G401.6 (cell line): Measurements from ENCODE around the gene RSPH9.

ENCODE experiments used
- FAIRE-seq: peaks from 2 replicates; lab custom pipeline; 2012; peaks lifted over from hg19 to GRCh38; lab: Jason Lieb, UNC

RSPH9 gene

DNA sequence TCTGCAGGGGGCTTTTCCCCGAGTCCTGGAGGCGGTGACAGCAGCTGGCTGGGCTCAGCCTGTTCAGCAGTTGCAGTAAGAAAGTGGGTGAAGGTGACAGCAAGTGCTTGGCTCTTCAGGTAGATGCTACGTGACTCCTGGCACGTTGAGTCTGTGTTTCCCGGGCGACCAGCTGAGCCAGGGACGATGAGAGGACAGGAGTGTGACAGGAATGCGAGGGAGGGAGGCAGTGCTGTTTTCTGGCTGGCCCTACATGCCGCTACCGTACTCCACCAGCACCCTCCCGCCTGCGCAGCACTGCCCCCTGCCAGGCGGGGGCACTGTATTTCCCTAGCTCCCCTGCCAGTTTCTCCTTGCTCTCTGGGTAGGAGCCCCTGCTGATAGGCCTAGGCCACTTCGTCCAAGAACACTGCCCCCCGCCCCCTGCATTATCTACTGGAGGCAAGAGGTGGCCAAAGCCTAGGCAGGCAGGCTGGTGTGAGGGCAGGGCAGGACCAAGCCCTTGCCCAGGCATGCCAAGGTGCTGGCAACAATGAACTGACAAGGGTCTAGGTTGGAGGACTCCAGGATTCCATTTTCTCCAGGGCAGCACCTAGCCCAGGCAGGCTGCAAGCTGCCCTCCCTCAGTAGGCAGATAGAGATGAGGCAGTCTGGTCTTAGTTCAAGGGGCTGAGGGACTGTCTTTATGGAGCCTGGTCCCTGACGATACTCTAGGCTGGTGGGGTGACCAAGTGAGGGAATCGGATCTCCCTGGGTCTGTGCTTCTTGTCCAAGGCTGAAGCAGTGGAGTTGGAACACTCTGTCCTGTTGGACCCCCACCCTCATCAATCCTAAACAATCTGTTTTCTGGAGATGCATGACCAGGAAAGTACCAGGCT lies 23.6 kb downstream of the RSPH9 start:
- FAIRE-seq = no peak

DNA sequence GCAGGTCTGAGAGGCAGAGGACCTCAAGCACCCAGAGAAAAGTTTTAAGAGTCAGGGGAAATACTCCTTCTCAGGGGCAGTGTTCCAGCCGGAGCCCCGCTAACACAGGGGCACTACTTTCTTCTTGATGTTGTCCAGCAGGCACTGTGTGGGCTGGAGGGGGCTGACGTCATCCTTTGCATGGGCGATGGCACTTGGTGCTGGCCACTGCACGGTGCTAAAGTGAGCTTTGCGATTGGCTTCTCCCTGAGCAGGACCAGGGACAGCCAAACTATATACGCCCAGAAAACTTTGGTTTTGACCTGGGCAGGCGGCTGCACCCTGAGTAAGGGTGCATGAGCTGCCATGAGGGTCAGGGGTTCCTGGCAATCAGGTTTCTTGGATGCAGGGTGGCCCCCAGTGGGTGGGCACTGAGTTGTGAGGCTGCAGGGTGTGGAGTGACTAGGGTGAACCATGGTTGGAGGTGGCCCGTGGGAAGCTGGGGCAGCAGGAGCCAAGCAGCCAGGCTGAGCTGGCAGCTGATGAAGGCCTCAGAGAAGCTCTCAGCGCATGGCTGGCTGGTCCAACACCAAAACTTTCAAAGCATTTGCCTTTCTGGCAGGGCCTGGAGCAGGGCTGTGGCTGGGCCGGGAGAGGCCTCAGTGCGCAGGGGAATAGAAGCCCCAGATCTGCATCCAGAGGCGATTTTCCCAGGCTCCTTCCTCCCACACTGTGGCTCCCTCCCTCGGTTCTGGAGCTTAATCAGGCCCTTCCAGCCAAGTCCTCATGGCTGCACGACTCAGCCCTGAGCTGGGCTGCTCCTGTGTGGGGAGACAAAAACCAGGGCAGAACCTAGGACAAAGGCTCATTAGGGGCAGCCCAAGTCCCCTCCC lies 24.4 kb downstream of the RSPH9 start:
- no peak for FAIRE-seq

DNA sequence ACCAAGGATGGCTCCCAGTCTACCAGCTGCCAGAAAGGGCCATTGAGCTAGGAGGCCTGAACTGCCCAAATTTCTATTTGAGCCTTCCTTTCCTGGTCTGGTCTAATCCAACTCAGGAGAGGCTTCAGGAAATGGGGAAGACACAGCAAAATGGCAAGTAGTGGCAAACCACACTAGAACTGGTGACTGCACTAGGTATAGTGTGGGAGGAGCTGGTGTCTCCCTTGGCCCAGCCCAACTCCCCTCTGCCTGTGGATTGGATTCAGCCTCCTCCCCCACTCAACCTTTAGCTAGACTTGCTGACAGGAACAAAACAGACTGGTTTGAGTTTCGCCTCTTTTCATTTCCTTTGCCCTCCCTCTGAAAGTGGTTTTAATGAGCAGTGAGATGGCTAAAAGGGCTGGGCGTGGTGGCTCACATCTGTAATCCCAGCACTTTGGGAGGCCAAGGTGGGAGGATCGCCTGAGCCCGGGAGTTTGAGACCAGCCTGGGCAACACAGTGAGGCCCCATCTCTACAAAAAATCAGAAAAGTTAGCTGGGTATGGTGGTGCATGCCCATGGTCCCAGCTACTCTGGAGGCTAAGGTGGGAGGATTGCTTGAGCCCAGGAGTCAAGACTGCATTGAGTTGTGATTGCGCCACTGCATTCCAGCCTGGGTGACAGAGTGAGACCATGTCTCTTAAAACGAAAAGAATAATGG lies 25.2 kb downstream of the RSPH9 start:
- FAIRE-seq = no peak

DNA sequence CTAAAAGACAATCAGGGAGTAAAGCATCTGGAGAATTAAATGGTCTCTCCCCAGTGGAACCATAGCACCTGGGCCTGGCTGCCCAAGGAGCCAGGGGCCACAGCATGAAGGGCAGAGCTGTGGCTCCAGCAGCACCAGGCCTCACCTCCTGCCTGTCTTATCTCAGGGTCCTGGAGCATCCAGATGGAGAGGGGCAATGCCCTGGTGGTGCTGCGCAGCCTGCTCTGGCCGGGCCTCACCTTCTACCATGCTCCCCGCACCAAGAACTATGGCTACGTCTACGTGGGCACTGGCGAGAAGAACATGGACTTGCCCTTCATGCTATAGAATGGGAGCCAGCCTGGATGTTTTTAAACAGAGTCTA lies 25.8 kb downstream of the RSPH9 start:
- FAIRE-seq = no peak

DNA sequence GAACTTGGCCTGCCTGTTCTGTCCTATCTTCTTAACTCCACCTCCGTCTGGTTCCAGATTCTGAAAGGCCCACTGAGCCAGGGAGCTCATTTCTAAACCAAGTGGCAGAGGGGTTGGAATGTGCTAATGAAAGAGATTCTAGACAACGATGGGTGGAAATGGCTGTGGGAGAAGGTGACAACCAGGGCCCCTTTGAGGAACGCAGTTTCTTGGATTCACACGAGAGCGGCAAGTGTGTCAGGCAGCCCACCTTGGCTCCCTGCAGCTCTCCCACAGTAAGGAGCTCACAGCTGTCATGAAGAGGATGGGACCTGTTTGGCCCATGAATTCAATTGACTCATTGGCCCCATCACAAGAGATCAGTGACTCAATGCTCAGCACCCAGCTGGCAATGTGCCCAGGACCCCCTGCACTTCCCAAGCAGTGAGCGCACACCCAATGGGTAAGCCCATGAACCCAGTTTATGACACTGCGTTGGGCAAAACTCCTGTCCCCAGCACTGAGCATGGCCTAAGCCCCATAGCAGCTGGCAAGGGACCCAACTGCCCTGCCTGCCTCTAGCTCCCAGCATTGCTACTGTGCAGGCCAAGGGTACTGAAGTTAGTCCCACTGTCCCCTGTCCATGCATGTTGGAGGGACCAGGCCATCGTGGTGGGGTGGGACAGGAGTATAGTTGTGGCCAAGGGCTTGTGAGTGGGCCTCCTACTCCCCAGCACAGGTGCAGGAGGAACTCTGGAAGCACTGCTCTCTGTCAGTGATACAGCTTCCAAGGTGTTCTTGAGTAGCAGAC lies 26.4 kb downstream of the RSPH9 start:
- FAIRE-seq = no peak

DNA sequence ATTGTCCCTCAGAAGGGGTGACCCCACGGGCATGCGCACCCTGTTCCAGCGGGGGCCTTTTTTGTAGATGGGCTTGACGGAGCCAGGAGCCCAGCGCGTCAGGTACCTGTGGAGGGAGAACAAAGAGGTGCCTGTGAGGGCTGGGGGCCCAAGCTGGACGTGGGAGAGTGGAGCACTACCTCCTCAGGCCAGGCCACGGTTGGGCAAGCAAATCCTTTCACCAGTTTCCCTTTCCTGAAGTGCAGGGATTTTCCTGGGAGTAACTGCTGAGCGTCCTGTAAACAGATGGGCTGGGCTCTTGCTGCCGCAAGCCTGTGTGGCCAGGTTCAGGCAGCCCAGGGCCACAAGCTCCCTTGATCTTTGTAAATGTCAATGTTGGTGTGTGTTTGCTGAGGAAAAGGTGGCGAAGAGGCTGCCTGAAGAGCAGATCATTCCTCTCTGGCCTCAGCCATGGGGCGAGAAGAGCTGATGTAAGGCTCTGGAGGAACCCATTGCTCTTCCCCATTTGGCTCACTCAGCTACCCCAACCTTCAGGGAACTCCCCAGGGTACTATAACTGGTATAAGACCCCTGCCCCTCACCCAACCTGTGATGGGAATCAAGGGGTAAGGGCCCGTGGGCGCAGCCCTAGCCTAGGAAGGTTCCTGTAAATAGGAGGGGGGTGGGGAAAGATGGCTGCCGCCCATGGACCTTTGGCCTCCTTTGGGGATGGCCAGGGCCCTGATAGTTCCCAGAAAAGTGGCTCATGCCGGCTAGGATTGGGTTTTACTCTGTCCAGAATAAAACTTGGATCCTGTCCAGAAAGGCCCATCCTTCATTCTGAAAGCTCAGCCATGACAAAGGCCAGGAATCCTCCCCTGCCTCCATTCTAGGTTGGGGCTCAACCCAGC lies 27.2 kb downstream of the RSPH9 start:
- FAIRE-seq = no peak

DNA sequence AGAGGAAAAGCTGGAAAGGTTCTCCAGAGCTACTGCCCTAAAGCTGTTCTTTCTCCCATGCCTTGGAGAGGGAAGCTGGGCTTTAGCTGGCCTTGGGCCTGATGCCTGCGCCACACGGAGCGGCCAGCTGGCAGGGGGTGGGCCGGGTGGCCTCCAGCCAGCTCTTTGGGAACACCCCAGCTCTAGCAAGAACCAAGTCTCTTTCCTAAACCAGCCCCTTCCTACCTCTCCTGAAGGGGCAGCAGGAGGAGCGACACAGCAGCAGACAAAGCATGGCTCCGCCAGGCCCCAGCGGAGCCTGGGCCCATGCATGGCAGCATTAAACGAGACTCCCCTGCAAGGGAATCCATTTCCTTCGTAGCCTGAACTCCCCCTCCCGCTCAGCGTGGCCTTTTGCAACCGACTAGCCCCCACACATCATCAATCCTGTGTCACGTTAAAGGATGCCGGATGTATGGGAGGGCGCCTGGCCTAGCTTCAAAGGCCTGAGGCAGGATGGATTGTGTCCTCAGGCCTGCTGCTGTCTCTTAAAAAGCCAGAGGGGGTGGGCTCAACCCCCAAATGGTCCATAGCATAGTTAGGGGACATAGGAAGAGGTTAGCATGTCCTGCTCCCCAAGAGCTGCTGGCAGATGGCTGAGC lies 28.7 kb downstream of the RSPH9 start:
- FAIRE-seq = no peak

DNA sequence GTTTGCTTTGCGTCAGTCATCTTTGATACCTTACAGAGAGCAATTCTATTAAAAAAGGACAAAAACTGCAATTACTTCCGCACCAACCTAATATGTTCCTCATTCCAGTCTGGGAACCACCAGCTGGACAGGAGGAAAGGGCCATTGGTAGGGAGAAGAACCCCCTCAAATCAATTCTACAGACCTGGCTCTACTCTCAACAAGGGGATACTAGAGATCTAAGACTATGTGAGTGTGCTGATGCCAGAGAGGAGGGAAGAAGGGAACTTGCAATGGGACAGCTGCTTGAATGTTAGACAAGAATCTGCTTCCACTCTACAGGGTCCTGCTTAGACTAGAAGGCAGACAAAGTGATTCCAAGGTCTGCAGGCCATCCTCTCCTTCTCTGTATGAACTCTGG lies 29.5 kb downstream of the RSPH9 start:
- no peak for FAIRE-seq

DNA sequence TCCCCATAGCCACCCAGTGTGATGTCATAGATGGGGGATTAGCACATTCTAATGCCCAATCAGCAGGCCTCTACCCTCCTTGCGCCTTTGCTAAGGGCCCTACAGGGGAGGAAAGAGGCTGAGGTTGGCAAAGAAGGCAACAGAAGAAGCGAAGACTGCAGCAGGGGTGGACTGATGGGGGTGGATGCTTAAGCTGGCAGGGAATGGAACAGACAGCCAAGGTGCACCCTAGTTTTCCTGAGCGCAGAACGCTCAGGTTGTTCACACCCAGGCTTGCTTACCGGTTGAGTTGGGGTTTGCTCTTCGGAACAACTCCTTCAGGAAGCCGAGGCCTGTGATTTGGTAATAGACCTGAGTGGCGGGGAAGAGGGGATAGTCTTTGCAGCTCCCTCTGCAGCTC lies 30.1 kb downstream of the RSPH9 start:
- FAIRE-seq = no peak

DNA sequence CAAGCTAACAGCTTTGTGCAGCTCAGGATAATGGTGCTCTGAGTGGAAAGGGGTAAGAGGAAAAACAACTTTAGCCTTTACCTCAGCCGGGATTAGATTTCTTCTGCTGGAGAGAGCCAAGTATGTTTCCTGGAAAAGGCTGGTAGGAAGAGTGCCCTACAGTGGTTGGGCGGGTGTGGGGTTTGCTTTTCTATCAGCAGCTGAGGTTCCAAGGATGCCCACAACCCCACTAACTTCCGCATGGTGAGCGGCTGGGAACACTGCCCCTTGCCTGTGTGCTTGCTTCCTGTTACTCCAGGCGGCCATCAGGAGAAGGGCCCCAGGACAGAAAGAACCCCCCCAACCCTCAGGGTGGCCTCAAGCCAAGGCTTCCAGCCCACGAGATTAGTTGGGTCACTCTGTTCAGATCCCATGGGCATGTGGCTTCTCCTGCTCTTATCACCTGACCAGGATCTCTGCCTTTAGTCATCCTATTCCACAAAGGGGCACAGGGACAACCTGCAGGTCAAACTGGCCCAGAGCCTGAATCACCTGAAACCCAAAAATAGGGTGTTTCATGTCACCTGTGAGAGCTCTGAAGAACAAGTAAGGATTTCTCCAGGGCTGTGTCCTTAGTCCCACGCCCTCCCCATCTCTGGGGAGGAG lies 32.2 kb downstream of the RSPH9 start:
- no peak for FAIRE-seq

DNA sequence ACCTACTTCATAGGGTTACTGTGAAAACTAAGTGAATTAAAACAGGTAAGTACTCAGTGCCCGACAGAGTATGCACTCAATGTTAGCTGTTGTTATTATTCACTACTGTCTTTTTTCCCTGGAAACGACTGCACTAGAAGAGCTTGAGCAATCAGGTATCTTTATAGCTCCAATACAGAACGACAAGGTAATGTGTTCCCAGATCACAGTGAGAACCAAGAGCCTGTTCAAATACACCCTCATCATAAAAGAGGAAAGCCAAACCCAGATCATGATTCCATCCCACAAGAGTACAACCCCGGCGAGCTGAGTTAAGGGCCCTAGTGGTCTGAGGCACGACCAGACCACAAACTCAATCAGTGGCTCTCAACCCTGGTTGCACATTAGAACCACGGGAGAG lies 32.9 kb downstream of the RSPH9 start:
- FAIRE-seq = no peak

DNA sequence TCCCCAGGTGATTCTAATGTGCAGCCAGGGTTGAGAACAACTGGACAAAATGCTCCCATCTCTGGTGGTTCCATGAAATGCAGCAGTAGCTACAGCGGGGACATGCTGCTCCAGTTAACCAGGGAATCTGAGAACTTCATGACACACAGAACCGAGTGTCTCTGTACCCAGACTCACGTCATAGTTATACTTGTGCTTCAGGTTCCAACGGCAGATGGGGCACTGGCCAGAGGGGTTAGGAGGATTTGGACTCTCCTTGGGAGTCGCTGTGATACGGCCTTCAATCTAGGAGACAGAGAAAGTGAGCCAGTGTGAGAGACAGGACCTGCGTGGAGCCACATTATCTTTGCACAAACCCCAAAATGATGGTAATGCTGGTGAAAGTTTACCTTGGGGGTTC lies 33.5 kb downstream of the RSPH9 start:
- FAIRE-seq = no peak

DNA sequence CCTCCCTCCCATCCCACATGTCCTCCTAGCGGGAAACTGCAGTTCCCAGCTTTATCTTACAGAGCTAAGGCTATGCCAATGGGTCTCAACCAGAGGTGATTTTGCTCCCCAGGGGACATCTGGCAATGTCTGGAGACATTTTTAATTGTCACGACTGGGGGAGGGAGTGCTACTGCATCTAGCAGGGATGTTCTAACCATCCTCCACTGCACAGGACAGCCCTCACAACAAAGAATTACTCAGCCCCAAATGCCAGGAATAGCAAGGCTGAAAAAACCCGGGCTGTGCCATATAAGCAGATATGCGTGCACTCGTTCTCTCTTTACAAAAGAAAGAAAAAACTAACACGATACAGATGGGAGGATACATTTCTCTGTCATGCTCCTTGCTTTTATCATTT lies 34.2 kb downstream of the RSPH9 start:
- no peak for FAIRE-seq

DNA sequence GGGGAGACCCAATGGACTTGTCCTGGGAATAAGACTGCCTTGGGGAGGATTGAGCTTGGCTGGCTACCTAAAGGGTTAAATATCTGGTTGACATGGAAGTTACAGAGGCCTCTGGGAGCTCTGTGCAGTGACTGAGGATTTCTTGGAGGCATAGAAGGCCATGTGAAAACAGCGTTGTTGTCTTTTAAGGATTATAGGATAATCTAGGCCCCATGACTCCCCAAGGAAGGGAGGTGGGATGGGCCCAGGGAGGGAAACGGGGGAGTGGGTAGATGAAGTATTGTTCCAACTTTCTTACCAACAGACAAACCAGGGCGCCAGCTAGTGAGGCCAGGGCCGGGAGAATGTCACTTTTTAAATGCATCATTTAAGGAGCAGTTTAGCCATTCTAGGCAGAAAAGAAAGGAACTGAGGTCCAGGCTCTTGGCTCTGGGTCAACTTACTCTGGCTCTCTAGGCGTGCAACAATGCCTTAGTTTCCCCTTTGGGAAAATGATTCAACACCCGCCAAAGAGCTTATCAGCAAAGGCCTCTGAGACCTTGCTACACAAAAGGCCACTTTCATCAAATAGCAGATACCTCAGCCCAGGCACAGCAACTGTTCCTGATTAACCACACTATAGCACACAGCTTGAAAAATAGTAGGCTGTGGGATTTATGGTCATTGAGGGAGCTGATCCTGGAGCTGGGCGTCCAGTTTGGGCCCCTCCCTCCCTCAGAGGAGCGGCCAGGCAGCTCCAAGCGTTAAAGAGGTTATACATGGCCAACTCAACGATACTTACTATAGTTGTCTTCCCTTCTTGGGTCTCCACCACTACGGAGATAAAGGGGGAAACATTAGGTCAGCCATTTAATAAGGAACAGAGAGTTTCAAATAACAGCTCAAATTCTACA lies 35.7 kb downstream of the RSPH9 start:
- FAIRE-seq = no peak

DNA sequence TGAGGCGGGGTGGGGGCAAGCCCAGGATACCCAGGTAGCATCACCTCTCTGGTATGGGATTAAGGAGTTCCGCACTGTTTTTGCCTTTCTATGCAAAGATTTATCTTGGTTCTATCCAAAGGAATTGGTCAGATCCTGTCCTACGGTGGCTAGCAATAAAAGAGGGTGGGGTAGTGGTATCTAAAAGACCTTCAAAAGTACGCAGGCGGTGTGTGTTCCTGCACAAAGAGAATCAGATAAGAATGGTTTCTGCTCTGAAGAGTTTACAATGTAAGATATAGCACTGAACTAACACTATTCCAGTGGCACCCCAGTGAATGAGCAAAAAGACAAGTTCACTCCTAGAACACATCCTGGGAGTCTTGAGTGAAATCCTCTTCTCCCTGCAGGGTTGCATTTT lies 36.5 kb downstream of the RSPH9 start:
- FAIRE-seq = no peak

DNA sequence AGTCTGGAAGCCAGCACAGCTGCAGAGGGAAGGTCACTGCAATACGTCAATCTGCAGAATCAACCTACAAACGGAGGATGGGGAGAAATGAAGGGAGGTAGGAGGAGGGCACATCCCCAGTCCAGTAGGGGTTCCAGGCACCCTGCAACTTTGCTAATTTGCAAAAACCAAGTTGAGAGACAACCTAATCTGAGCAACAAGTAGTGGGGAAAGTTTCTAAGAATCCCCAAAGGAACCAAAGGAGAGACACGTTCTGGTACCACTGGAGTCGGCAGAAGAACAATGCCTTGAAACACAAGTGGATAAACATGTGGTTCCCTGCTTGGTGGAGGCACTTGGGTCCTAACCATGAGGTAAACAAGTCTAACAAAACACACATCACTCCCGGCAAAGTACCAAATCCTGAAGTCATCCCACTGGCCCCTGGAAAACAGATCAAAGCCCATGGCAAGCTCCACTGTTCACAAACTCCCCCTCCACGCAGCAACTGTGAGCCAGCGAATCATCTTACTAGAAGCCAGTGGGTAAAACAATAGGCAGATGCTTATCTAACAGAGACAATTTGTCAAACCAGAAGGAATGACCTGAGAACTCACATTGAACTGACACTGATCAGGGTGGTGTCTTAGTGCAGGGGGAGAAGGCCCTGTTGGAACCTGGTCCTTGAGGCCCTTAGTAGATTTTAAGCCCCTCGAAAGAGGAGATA lies 38.0 kb downstream of the RSPH9 start:
- FAIRE-seq = no peak

DNA sequence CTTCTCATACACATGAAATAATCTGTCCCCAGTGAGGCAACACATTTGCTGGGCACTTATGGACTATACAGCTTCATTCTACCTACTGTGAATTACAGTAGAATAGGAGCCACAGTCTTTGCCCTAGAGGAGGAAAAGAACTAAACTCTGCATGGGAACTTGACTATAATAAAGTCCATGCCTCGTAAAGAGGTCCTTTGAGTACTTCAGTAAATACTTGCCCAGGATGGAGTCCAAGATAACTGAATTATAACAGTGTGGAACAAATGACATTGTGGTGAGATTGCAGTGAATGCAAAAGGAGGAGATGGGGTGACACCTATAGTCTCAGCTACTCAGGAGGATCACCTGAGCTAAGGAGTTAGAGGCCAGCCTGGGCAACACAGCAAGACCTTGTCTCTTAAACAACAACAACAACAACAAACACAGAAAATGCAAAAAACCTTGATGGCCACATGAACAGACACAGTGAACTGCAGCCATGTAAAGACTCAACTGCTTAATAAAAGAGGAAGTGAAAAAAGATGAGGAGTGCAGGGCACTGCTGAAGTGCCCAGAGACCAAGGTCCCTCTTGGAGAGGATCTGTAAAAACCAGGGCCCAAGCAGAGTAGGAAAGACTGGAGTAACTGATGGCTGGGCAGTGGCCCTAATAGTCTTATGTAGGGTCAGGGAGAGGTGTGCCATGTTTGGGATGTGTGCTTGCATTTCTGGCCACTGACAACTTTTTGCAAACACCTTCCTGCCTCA lies 39.0 kb downstream of the RSPH9 start:
- no peak for FAIRE-seq

DNA sequence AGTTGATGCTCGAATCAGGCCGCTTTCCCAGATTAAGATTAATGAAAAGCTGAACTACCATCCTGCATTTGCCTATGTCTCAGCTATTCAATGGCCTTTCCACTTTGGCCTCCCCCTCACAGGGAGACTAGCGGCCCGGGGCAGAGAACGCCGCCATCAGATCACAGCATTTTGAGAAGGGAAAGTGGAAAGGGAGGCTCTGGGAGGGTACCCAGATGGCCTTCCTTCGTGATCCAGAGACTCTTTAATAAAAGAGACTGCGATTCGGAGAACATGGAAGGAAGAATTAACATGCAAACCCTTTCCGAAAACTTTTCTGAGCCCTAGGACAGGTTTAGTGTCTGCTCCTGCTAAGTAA lies 42.2 kb downstream of the RSPH9 start:
- no peak for FAIRE-seq
